ENCODE data around the gene SIGLEC12.
"Not testable (repeated sequence)": the region's sequence is repeated elsewhere in the genome, so short reads cannot be mapped to it uniquely, and the experiment has no call there.

The SIGLEC12 gene

DNA sequence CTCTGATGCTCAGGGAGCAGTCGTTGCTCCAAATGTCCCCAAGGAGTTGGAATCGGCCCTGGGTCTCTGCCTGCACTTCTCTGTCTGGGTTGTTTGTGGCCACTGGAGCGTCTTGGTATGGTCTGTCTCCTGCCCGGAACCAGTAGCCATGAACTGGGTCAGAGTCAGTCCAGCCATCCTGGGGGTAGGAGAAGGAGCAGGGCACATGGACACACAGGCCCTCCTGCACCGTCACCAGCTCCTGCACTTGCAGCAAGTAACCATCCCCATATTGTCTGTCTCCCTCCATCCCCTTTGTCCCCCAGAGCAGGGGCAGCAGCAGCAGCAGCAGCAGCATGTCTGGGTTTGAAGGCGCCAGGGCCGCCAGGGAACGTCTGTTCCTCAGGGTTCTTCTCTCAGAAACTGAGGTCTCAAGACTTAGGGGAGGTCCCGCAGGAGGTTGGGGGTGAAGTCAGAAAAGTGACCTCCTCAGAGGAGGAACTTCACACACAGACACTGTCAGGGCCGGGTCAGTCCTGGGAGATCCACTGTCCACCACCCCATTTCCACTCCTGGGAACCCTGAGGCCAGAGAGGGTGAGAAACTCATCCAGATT, 43.5 kb downstream of the SIGLEC12 start, which contains the start of gene SIGLEC8:
TSS of gene SIGLEC8 (minus strand) at position 404 of the 595 bp plus-strand sequence. CDS start at position 337, 67 bp downstream.
- no peak for DNase-seq (ENCODE audit: low read depth)

- no peak for DNase-seq (ENCODE audit: low read depth)
Observed at GRCh38 chr19:51457351-51458013, 44.1 kb downstream of the SIGLEC12 start.

- DNase-seq (ENCODE audit: low read depth) = no peak
Observed at GRCh38 chr19:51456541-51457290, 44.9 kb downstream of the SIGLEC12 start.

GRCh38 chr19:51450730-51451307, 50.8 kb downstream of the SIGLEC12 start:
- DNase-seq (ENCODE audit: low read depth) = no peak

DNA sequence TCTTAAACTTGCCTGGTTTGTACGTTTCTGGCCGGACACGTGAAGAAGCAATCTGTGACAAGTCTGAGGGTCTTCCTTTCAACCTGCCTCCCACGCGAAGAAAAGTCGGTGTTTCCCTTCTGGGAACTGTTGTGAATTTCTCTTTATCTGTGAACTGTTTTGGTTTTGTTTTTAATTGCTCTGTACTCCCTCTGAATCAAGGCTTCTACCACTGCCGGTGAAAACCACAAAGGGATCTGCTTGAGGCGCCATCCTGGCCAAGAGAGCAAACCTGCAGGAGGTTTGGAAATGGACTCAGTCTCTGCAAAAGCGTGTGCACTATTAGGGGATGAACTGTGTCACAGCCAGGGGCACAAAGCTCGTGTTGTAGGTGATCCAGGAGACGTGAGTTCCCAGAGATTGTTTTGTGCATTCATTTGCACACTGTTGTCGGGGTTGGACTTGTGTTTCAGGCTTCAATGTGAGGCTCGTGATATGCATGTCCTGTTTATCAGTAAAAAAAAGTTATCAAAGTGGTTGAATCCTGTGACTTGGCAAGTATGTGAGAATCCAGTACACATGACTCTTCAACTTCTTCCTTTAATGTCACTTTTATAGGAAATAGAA, 53.1 kb downstream of the SIGLEC12 start:
- DNase-seq (ENCODE audit: low read depth) = no peak

GRCh38 chr19:51448011-51448410, 53.6 kb downstream of the SIGLEC12 start:
- no peak for DNase-seq (ENCODE audit: low read depth)

DNA sequence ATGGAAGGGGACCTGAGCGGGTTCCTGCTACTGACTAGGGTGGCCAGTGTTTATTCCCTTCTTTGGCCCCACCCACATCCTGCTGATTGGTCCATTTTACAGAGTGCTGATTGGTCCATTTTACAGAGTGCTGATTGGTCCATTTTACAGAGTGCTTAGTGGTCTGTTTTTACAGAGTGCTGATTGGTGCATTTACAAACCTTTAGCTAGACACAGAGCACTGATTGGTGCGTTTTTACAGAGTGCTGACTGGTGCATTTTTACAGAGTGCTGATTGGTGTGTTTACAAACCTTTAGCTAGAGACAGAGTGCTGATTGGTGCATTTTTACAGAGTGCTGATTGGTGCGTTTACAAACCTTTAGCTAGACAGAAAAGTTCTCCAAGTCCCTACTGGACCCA, 54.1 kb downstream of the SIGLEC12 start:
- not testable (repeated sequence) for DNase-seq (ENCODE audit: low read depth)

- peak; percentile 77 for DNase-seq (ENCODE audit: low read depth)
Observed at GRCh38 chr19:51441410-51442390, 59.9 kb downstream of the SIGLEC12 start.

Measured in stimulated activated CD8-positive, alpha-beta memory T cell treated with anti-CD3 and anti-CD28 coated beads, Interleukin-12 subunit alpha, Interleukin-12 subunit beta, amount 100 ng/mL, for 4 hours (primary cell).